ENCODE results near the gene ALS2.

Gene ALS2

GRCh38 chr2:201751566-201751965 lies 29.2 kb downstream of the ALS2 start:
- TF ChIP-seq ZFX (IDR thresholded peaks at IDR 0.05) (no peak), CTCF (conservative IDR thresholded peaks at IDR 0.05) (no peak)
- H3K27ac ChIP-seq, result no peak overlapping the region

- TF ChIP-seq ZFX (IDR thresholded peaks at IDR 0.05) (no peak), CTCF (conservative IDR thresholded peaks at IDR 0.05) (no peak)
Measured at GRCh38 chr2:201746551-201746950, 34.2 kb downstream of the ALS2 start.

GRCh38 chr2:201735486-201735885 lies 45.2 kb downstream of the ALS2 start:
- TF ChIP-seq ZFX (IDR thresholded peaks at IDR 0.05), result no peak
- TF ChIP-seq CTCF (conservative IDR thresholded peaks at IDR 0.05), result no peak
- H3K27ac ChIP-seq, result no peak overlapping the region

More at GRCh38 chr2:201746551-201746950, 34.2 kb downstream of the ALS2 start:
- H3K27ac ChIP-seq, result no peak overlapping the region

- no peak for TF ChIP-seq CTCF (conservative IDR thresholded peaks at IDR 0.05)
- no peak for TF ChIP-seq ZFX (IDR thresholded peaks at IDR 0.05)
Measured at GRCh38 chr2:201734111-201734510, 46.6 kb downstream of the ALS2 start.

GRCh38 chr2:201733544-201733943 lies 47.2 kb downstream of the ALS2 start:
- no peak for TF ChIP-seq ZFX (IDR thresholded peaks at IDR 0.05)
- no peak for TF ChIP-seq CTCF (conservative IDR thresholded peaks at IDR 0.05)
- H3K27ac ChIP-seq, result no peak overlapping the region

More at GRCh38 chr2:201734111-201734510, 46.6 kb downstream of the ALS2 start:
- H3K27ac ChIP-seq, result no peak overlapping the region

GRCh38 chr2:201730651-201731285 lies 50.0 kb downstream of the ALS2 start:
- no peak overlapping the region for H3K27ac ChIP-seq
- TF ChIP-seq CTCF (conservative IDR thresholded peaks at IDR 0.05) (no peak), ZFX (IDR thresholded peaks at IDR 0.05) (no peak)

- TF ChIP-seq CTCF (conservative IDR thresholded peaks at IDR 0.05) (peak; percentile 21; the same call in 1 of the 2 replicates), ZFX (IDR thresholded peaks at IDR 0.05) (no peak)
- no peak overlapping the region for H3K27ac ChIP-seq
Measured at GRCh38 chr2:201715459-201715858, 65.3 kb downstream of the ALS2 start.

Data from C4-2B (cell line).